HG02678 (cell line): ENCODE measurements around the gene LGSN.
"Not testable (repeated sequence)": the region's sequence is repeated elsewhere in the genome, so short reads cannot be mapped to it uniquely, and the experiment has no call there.

ENCODE experiments used
- ATAC-seq: cut with Tn5 transposase; IDR thresholded peaks from one replicate; pipeline ENCODE4 v1.9.1; 2021; ENCODE audit warnings: mild to moderate bottlenecking, moderate library complexity; ENCODE audit not compliant: unreplicated experiment

The LGSN gene, protein sequence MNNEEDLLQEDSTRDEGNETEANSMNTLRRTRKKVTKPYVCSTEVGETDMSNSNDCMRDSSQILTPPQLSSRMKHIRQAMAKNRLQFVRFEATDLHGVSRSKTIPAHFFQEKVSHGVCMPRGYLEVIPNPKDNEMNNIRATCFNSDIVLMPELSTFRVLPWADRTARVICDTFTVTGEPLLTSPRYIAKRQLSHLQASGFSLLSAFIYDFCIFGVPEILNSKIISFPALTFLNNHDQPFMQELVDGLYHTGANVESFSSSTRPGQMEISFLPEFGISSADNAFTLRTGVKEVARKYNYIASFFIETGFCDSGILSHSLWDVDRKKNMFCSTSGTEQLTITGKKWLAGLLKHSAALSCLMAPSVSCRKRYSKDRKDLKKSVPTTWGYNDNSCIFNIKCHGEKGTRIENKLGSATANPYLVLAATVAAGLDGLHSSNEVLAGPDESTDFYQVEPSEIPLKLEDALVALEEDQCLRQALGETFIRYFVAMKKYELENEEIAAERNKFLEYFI

GRCh38 chr6:63319939-63320338 lies at the start of gene LGSN:
Gene LGSN (minus strand): TSS chr6:63319983. CDS start chr6:63319943, 40 bp downstream.
- no peak for ATAC-seq

GRCh38 chr6:63368347-63368746 lies 48.6 kb upstream of the LGSN start:
- no peak for ATAC-seq

GRCh38 chr6:63362500-63363120 lies 42.8 kb upstream of the LGSN start:
- not testable (repeated sequence) for ATAC-seq

DNA sequence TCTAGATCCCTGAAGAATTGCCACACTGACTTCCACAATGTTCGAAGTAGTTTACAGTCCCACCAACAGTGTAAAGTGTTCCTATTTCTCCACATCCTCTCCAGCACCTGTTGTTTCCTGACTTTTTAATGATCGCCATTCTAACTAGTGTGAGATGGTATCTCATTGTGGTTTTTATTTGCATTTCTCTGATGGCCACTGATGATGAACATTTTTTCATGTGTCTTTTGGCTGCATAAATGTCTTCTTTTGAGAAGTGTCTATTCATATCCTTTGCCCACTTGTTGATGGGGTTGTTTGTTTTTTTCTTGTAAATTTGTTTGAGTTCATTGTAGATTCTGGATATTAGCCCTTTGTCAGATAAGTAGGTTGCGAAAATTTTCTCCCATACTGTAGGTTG lies 37.6 kb upstream of the LGSN start:
- not testable (repeated sequence) for ATAC-seq

DNA sequence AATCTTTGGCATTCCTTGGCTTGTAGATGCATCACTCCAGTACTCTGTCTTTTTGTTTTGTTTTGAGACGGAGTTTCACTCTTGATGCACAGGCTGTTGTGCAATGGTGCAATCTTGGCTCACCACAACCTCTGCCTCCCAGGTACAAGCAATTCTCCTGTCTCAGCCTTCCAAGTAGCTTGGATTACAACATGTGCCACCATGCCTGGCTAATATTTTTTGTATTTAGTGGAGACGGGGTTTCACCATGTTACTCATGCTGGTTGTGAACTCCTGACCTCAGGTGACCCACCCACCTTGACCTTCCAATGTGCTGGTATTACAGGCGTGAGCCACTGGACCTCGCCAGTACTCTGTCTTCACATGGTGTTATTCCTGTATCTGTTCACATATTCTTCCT lies 35.8 kb upstream of the LGSN start:
- no peak for ATAC-seq

- ATAC-seq: no peak
These were observed 33.5 kb upstream of the LGSN start for GRCh38 chr6:63353286-63353630.

DNA sequence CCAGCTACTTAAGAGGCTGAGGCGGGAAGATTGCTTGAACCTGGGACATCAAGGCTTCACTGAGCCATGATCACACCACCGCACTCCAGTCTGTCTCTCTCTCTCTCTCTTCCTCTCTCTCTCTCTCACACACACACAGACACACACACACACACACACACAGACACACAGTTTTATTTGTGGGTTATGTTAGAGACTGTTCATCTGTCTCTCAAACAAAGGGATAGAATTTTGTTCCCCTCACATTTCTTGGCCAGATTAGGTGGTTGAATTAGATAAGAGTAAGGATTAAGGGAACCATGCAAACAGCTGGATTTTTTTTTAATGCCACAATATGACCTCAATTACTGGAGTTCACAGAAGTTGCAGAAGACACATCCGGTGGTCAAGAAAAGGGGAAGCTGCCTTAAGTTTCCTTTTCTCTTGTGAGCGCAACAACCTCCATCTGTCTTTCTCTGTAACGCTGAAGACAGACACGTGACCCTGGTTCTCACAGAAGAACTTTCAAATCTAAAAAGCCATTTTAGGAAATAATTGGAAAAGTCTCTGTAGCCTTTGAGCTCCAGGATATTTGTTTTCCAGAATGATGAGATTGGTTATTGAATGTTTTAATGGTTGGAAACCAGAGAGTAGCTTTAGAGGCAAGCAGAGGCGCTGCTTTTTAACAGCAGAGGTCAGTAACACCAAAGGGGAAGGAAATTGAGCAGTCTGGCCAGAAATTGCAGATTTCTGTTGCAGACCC lies 32.9 kb upstream of the LGSN start:
- ATAC-seq: peak; percentile 94

DNA sequence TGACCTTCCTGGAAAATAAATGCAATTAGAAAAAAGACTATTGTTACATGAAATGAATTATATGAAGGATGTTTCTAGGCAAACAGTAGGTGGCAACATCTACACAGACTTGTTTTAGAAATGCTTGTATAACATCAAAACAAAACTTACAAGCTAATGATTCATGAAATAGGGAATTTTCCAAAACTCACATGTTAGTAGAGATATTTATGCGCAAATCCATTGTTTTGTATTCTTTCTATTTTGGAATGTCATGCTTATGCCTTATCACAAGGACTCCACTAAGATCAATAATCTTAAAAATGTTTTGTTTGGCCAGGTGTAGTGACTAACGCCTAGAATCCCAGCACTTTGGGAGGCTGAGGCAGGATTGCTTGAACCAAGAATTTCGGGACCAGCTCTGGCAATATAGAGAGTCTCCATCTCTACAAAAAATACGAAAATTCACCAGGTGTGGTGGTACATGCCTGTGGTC lies 32.3 kb upstream of the LGSN start:
- ATAC-seq: peak; percentile 34

- no peak for ATAC-seq
These were observed 29.6 kb upstream of the LGSN start for GRCh38 chr6:63349401-63349800.

DNA sequence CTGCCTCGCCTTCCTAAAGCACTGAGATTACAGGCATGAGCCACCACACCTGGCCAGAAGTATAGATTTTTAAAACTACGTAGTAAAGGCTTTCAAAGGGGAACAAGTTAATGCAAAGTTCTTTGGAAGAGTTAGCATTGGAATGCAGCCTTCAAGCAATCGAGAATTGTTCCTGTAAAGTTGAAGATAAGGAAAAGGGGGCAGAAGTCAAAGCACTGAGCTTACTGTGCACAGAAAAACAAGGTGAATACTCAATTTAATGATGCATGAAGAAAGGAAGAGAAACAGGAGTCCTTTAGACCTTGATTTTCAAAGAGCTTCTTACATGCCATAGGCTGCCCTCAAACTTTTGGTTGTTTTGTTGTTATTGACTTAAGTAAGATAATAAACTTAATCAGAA lies 29.1 kb upstream of the LGSN start:
- no peak for ATAC-seq

DNA sequence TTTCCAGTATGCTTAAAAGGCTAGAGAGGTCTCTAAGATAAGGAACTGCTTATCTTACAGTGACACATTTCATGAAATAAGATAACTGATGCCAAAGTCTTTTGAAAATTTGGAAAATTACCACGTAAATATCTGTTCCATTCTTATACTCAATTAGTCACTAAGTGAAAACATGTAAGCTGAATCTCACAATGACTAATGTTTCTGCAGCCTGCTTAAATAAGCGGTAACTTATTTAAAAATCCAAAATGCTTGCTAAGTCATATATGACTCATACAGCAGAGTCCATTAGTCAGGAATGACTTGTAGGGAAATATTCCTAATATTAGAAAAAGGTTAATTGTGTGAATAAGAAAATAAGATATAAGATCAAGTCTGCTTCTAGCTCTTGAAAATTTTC lies 27.8 kb upstream of the LGSN start:
- no peak for ATAC-seq

- no peak for ATAC-seq
These were observed 26.5 kb upstream of the LGSN start for GRCh38 chr6:63346217-63346835.

DNA sequence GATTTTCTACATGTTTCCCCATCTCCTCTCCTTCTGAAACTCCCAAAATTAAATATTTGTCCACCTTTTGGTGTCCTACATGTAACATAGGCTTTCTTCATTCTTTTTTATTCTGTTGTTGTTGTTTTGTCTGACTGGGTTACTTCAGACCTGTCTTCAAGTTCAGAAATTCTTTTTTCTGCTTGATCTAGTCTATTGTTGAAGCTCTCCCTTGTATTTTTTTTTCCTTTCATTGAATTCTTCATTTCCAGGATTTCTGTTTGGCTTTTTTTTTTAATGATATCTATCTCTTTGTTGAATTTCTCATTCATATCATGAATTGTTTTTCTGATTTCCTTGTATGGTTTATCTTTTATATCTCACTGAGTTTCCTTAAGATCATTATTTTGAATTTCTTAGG lies 20.6 kb upstream of the LGSN start:
- no peak for ATAC-seq

GRCh38 chr6:63334652-63335051 lies 14.9 kb upstream of the LGSN start:
- not testable (repeated sequence) for ATAC-seq

DNA sequence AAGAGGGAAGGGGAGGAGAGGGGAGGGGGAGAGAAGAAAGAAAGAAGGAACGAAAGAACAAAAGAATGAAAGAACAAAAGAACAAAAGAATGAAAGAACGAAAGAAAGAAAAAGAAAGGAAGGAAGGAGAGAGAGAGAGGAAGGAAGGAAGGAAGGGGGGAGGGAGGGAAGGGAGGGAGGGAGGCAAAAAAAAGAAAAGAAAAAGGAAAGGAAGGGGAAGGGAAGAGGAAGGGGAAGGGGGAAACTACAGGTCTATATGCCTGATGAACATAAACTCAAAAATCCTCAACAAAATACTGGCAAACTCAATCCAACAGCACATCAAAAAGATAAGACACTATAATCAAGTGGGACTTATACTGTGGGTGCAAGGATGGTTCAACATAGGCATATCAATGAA lies 13.7 kb upstream of the LGSN start:
- no peak for ATAC-seq

GRCh38 chr6:63326630-63327029 lies 6.8 kb upstream of the LGSN start:
- not testable (repeated sequence) for ATAC-seq

- no peak for ATAC-seq
These were observed 3.2 kb upstream of the LGSN start for GRCh38 chr6:63322981-63323380.

GRCh38 chr6:63321821-63322220 lies 2.0 kb upstream of the LGSN start:
- no peak for ATAC-seq

DNA sequence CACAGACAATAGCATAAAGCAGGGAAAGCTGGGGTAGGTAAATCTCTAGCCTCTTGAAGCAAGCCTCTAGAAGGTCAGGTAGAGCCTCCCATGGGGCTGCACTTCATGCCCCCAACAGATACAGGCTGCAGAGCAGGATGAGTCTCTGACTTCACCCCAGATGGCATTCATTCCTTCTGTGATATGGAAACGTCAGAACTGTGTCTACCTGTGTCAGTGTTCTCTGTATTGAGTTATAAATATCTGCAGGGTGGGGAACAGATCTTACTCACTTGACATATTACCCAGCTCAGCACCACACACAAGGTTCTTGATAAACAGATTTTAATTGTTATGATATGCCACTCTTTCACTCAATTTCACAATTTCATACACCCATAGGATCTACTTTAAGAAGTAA lies 2.1 kb downstream of the LGSN start:
- no peak for ATAC-seq

DNA sequence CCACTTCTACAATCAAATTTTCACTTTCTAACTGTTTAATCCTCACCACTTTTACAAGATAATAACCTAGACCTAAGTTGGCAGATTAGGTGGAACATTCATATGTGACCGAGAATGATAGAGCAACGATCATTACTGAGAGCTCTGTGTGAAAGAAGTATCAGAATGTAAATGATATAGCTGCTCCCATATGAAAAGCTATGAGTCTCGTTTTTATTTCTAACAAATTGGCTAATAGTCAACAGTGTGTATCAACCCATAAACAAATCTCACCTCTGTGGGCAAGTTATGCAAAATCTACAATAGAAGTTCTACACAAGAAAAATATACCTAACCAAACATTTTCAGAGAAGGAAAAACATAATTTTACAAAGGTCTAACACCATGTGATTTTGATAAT lies 3.7 kb downstream of the LGSN start:
- no peak for ATAC-seq

GRCh38 chr6:63313111-63313510 lies 6.7 kb downstream of the LGSN start:
- ATAC-seq: no peak
